H9 (cell line): Measurements from ENCODE around the gene TMEM163. TPM values are rescaled to one million over a fixed set of nuclear protein-coding genes. Genes with fewer than 3 reads are reported as not detected.
A peak's percentile ranks its signal among the peaks of the same experiment; 100 is the strongest.

Experiments
- DNase-seq: peaks from one replicate; pipeline ENCODE4 v3.0.0-alpha.2; 2017
- H2AFZ ChIP-seq: one replicate; pipeline ENCODE4 v1.6.1; 2013; ENCODE audit warnings: mild to moderate bottlenecking, low read length, control low read depth, moderate library complexity
- H2AK5ac ChIP-seq: 2 replicates; pipeline ENCODE4 v1.6.1; 2013; ENCODE audit warnings: low read length, control low read depth, mixed read lengths; ENCODE audit not compliant: insufficient read length
- H2BK120ac ChIP-seq: one replicate; pipeline ENCODE4 v1.6.1; 2013; ENCODE audit warnings: low read depth, mild to moderate bottlenecking, low read length, control low read depth, inconsistent platforms; ENCODE audit not compliant: poor library complexity, severe bottlenecking
- H2BK12ac ChIP-seq: 2 replicates; pipeline ENCODE4 v1.6.1; 2013; ENCODE audit warnings: low read length, control low read depth, mixed read lengths, low read depth; ENCODE audit not compliant: insufficient read length
- H2BK15ac ChIP-seq: 2 replicates; pipeline ENCODE4 v1.6.1; 2013; ENCODE audit warnings: low read depth, low read length, control low read depth
- H2BK20ac ChIP-seq: one replicate; pipeline ENCODE4 v1.6.1; 2013; ENCODE audit warnings: low read depth, mild to moderate bottlenecking, low read length, control low read depth, inconsistent platforms; ENCODE audit not compliant: poor library complexity, severe bottlenecking
- H2BK5ac ChIP-seq: 2 replicates; pipeline ENCODE4 v1.6.1; 2013; ENCODE audit warnings: low read length, control low read depth, mixed read lengths; ENCODE audit not compliant: insufficient read length
- H3K14ac ChIP-seq: 2 replicates; pipeline ENCODE4 v1.6.1; 2013; ENCODE audit warnings: low read length, control low read depth; ENCODE audit not compliant: insufficient read depth
- H3K18ac ChIP-seq: 2 replicates; pipeline ENCODE4 v1.6.1; 2013; ENCODE audit warnings: low read depth, mild to moderate bottlenecking, mixed read lengths, low read length, control low read depth; ENCODE audit not compliant: insufficient read length
- H3K23ac ChIP-seq: 2 replicates; pipeline ENCODE4 v1.6.1; 2013; ENCODE audit warnings: low read length, control low read depth, mixed read lengths, low read depth; ENCODE audit not compliant: insufficient read length
- H3K23me2 ChIP-seq: 2 replicates; pipeline ENCODE4 v1.6.1; 2013; ENCODE audit warnings: low read depth, mild to moderate bottlenecking, mixed read lengths, low read length, control low read depth; ENCODE audit not compliant: insufficient read length, poor library complexity, severe bottlenecking
- H3K27ac ChIP-seq: 2 replicates; pipeline ENCODE4 v1.5.1; 2013; ENCODE audit warnings: low read length, control low read depth, mixed read lengths, low read depth; ENCODE audit not compliant: insufficient read length
- H3K27me3 ChIP-seq: 2 replicates; pipeline ENCODE4 v1.6.1; 2013; ENCODE audit warnings: low read length, control low read depth, inconsistent platforms; ENCODE audit not compliant: insufficient read depth
- H3K4ac ChIP-seq: 2 replicates; pipeline ENCODE4 v1.6.1; 2013; ENCODE audit warnings: low read depth, mild to moderate bottlenecking, control low read depth, inconsistent platforms, low read length, moderate library complexity
- H3K4me1 ChIP-seq: 2 replicates; pipeline ENCODE4 v1.6.1; 2013; ENCODE audit warnings: low read length, control low read depth, inconsistent platforms; ENCODE audit not compliant: insufficient read depth
- H3K4me2 ChIP-seq: 2 replicates; pipeline ENCODE4 v1.6.1; 2013; ENCODE audit warnings: low read length, control low read depth, mixed read lengths; ENCODE audit not compliant: insufficient read length, insufficient read depth
- H3K56ac ChIP-seq: 2 replicates; pipeline ENCODE4 v1.6.1; 2013; ENCODE audit warnings: low read depth, mild to moderate bottlenecking, mixed read lengths, low read length, control low read depth; ENCODE audit not compliant: insufficient read length
- H3K79me1 ChIP-seq: 2 replicates; pipeline ENCODE4 v1.6.1; 2013; ENCODE audit warnings: low read depth, mild to moderate bottlenecking, moderate library complexity, low read length, control low read depth, inconsistent platforms; ENCODE audit not compliant: insufficient read depth, poor library complexity, severe bottlenecking
- H3K79me2 ChIP-seq: 2 replicates; pipeline ENCODE4 v1.6.1; 2013; ENCODE audit warnings: low read length, control low read depth, inconsistent platforms; ENCODE audit not compliant: insufficient read depth
- H3K9ac ChIP-seq: 2 replicates; pipeline ENCODE4 v1.6.1; 2013; ENCODE audit warnings: low read length, control low read depth, mixed read lengths; ENCODE audit not compliant: insufficient read length; ENCODE audit errors: extremely low read depth
- H3K9me3 ChIP-seq: one replicate; pipeline ENCODE4 v1.6.1; 2013; ENCODE audit warnings: low read depth, low read length, inconsistent platforms; ENCODE audit not compliant: control insufficient read depth
- H3T11ph ChIP-seq: one replicate; pipeline ENCODE4 v1.6.1; 2013; ENCODE audit warnings: mild to moderate bottlenecking, low read length, control low read depth, inconsistent platforms
- H4K20me1 ChIP-seq: one replicate; pipeline ENCODE4 v1.6.1; 2013; ENCODE audit not compliant: control insufficient read depth, insufficient read length, insufficient read depth
- H4K5ac ChIP-seq: 2 replicates; pipeline ENCODE4 v1.6.1; 2013; ENCODE audit warnings: low read depth, mild to moderate bottlenecking, mixed read lengths, low read length, control low read depth; ENCODE audit not compliant: insufficient read length
- H4K8ac ChIP-seq: replicated peaks from 2 replicates; pipeline ENCODE4 v1.6.1; 2013; ENCODE audit warnings: low read length, control low read depth, mixed read lengths, low read depth; ENCODE audit not compliant: insufficient read length
- H4K91ac ChIP-seq: 2 replicates; pipeline ENCODE4 v1.6.1; 2013; ENCODE audit warnings: low read depth, mild to moderate bottlenecking, moderate library complexity, mixed read lengths, low read length, control low read depth; ENCODE audit not compliant: insufficient read length
- H3K27ac Mint-ChIP-seq, 3 experiments: 2 replicates in 2 of 3; 3 replicates in 1 of 3; pipeline ENCODE4 v1.8.0; 2020 to 2021; ENCODE audit warnings: mixed read lengths in 3 of 3, mild to moderate bottlenecking in 1 of 3, moderate library complexity in 1 of 3
- H3K27me3 Mint-ChIP-seq: 2 replicates; pipeline ENCODE4 v1.8.0; 2021; ENCODE audit warnings: low read depth, mild to moderate bottlenecking, moderate library complexity, mixed read lengths
- H3K36me3 Mint-ChIP-seq, 3 experiments: 2 replicates in 2 of 3; 3 replicates in 1 of 3; pipeline ENCODE4 v1.8.0; 2020 to 2021; ENCODE audit warnings: low read depth in 3 of 3, mixed read lengths in 3 of 3; ENCODE audit not compliant: insufficient read depth in 1 of 3
- H3K4me1 Mint-ChIP-seq, 2 experiments: 2 replicates each; pipeline ENCODE4 v1.8.0; 2020; ENCODE audit warnings: mixed read lengths in 2 of 2
- H3K4me3 Mint-ChIP-seq, 2 experiments: 2 replicates in 1 of 2; 3 replicates in 1 of 2; pipeline ENCODE4 v1.8.0; 2020 to 2021; ENCODE audit warnings: mild to moderate bottlenecking in 2 of 2, mixed read lengths in 2 of 2, moderate library complexity in 1 of 2
- H3K9me3 Mint-ChIP-seq, 2 experiments: 2 replicates in 1 of 2; 3 replicates in 1 of 2; pipeline ENCODE4 v1.8.0; 2020; ENCODE audit warnings: mild to moderate bottlenecking in 2 of 2, mixed read lengths in 2 of 2, moderate library complexity in 1 of 2
- CTCF ChIP-seq: fragments of 200-600 bp; sonication (generic); conservative IDR thresholded peaks from 3 replicates; pipeline ENCODE4 v1.8.0; 2021; ENCODE audit warnings: antibody characterized with exemption, mild to moderate bottlenecking
- WGBS: extraction: QIAGEN DNeasy Blood & Tissue Kit; methylation state at CpG from one replicate; pipeline ENCODE4 v1.1.7; 2013; ENCODE audit warnings: missing lambda C conversion rate, low lambda C conversion rate, mixed read lengths; ENCODE audit not compliant: insufficient read length; ENCODE audit errors: extremely low coverage; 5-methylcytosine and 5-hydroxymethylcytosine counted together
- total RNA-seq: library from RNA; stranded (reverse); gene quantifications from 2 replicates; pipeline ENCODE4 v1.2.1, GENCODE V29; 2021

TMEM163 gene
- total RNA-seq, 1 experiment from 2014 or later = 0.39 TPM

- Histone ChIP-seq H3K14ac (peak overlapping the region; percentile 46; the same call in 1 of the 2 replicates), H3T11ph (no peak overlapping the region), H3K79me2 (no peaks in the 10 kb centered on the region), H3K23ac (no peak overlapping the region), H3K27ac (no peak overlapping the region), H3K27me3 (no peaks in the 10 kb centered on the region), H3K18ac (no peak overlapping the region), H3K4me2 (no peak overlapping the region), H3K9me3 (no peaks in the 10 kb centered on the region), H4K5ac (no peak overlapping the region), H3K9ac (no peak overlapping the region), H3K56ac (no peak overlapping the region), H2AFZ (no peak overlapping the region), H2BK5ac (no peak overlapping the region), H4K91ac (no peak overlapping the region), H4K20me1 (no peaks in the 10 kb centered on the region), H2BK120ac (no peak overlapping the region), H4K8ac (no peak overlapping the region), H2BK15ac (no peak overlapping the region), H3K23me2 (no peaks in the 10 kb centered on the region), H2BK12ac (no peak overlapping the region), H3K79me1 (no peaks in the 10 kb centered on the region), H3K4ac (no peak overlapping the region), H2BK20ac (no peak overlapping the region), H3K4me1 (no peaks in the 10 kb centered on the region), H2AK5ac (no peak overlapping the region)
- DNase-seq = no peak
- Mint-ChIP-seq H3K27ac (peak overlapping the region in 1 of 3 experiments; percentile 75; a peak in 1 of 7 replicates), H3K36me3 (no peaks in the 10 kb centered on the region), H3K4me1 (no peaks in the 10 kb centered on the region), H3K9me3 (no peaks in the 10 kb centered on the region), H3K4me3 (no peak overlapping the region), H3K27me3 (no peaks in the 10 kb centered on the region)
- TF ChIP-seq CTCF = no peak
- no CpG with 5 or more reads among the region's 15 CpGs for WGBS
Measured at GRCh38 chr2:134482766-134483340, 235.9 kb downstream of the TMEM163 start.
